ENCODE data around the gene NDUFA8. TPM values are rescaled to one million over a fixed set of nuclear protein-coding genes. Genes with fewer than 3 reads are reported as not detected.

The NDUFA8 gene
- total RNA-seq, 4 donors from 2014 or later, result 17.3 to 41.3 (median 32.2) TPM

- peak in 2 of 3 donors; percentile 64 to 83 for DNase-seq
- no peak for TF ChIP-seq POLR2A (IDR thresholded peaks at IDR 0.05)
- peak in 5 of 6 experiments; percentile 38 to 66 (median 55) for TF ChIP-seq CTCF (IDR thresholded peaks at IDR 0.05)
- Histone ChIP-seq H3K4me3 (no peak overlapping the region), H3K4me1 (peaks cover 0 to 38% (median 14%) of the 10 kb centered on the region in 4 donors), H3K36me3 (no peaks in the 10 kb centered on the region), H3K27me3 (no peaks in the 10 kb centered on the region), H3K9me3 (no peaks in the 10 kb centered on the region), H3K27ac (no peak overlapping the region)
Measured at GRCh38 chr9:122095010-122095767, 64.4 kb downstream of the NDUFA8 start.

Small RNAs within 50 kb of the gene (small RNA-seq; reads per million reads assigned to genes)
- 0 reads per million in 2 donors for gene MIR4478

Other genes starting within 250 kb of the NDUFA8 start
- 1 to 10 TPM; 3.0 to 9.9 (median 7.4) TPM for gene TTLL11, start 66.5 kb downstream of the NDUFA8 start, total RNA-seq
- gene MORN5, start 129 bp upstream of the NDUFA8 start, total RNA-seq, result not detected
- 10 to 100 TPM in 1 of 4 donors, 1 to 10 TPM in 2, under 1 TPM in 1; 0.53 to 12.4 (median 3.1) TPM for gene LHX6, start 69.2 kb upstream of the NDUFA8 start, total RNA-seq
- gene RBM18, start 105.1 kb upstream of the NDUFA8 start, total RNA-seq, result 10 to 100 TPM in 1 of 4 donors, 1 to 10 TPM in 3; 4.5 to 37.1 (median 7.5) TPM
- 10 to 100 TPM; 54.8 to 69.6 (median 67.8) TPM for gene MRRF, start 105.1 kb upstream of the NDUFA8 start, total RNA-seq
- 10 to 100 TPM in 3 of 4 donors, 1 to 10 TPM in 1; 6.4 to 17.3 (median 13.8) TPM for gene PTGS1, start 211.2 kb upstream of the NDUFA8 start, total RNA-seq